HG03439 (cell line): ENCODE results near the gene THOC2.
"Not testable (repeated sequence)": the region's sequence is repeated elsewhere in the genome, so short reads cannot be mapped to it uniquely, and the experiment has no call there.

Experiments
- ATAC-seq: cut with Tn5 transposase; IDR thresholded peaks from one replicate; pipeline ENCODE4 v1.9.1; 2021; ENCODE audit warnings: mild to moderate bottlenecking, moderate library complexity; ENCODE audit not compliant: unreplicated experiment

Gene THOC2

DNA sequence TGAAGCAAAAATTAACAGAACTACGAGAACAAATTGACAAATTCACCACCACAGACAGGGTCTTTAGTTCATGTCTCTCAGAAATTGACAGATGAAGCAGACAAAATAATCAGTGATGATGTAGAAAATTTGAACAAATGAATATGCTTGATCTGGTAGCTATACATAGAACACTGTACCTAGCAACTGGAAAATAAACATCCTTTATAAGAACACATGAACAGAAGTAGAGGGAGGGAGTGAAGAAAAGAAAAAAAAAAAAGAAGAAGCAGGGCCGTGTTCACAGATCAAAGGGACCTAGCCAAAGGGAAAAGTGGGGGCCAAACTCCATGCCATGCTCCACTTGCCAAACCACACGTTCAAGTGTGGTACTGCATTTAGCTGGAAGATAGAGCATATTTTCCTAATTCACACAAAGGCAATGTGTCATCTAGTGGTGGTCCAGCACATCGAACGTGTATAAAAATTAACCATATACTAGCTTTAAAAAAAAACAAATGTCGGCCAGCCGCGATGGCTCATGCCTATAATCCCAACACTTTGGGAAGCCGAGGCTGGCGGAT lies 5.6 kb upstream of the THOC2 start:
- no peak for ATAC-seq

DNA sequence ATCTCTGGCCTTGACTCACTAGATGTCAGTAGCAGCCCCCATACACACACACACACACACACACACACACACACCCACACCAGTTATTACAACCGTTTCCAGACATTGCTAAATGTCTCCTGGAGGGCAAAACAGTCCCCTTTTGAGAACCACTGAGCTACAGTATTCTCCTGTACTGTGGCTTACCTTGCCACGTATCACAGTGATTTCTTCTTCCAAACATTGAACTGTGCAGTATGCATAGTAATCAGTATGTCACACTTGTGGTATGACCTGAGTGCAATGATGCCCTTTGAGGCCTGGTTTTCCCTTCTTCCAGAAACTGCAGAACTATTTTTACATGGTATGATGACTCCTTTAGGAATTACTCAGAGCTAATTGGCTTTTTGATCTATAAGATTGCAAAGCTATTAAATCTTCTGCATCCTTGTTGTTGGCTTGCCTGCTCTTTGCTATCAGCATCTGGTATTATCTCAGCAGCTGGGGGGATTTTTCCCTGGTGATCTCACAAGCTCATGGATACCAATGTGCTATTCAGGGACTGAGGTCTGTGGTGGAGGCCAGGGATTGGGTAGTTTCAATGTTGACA lies 3.6 kb upstream of the THOC2 start:
- ATAC-seq = no peak

DNA sequence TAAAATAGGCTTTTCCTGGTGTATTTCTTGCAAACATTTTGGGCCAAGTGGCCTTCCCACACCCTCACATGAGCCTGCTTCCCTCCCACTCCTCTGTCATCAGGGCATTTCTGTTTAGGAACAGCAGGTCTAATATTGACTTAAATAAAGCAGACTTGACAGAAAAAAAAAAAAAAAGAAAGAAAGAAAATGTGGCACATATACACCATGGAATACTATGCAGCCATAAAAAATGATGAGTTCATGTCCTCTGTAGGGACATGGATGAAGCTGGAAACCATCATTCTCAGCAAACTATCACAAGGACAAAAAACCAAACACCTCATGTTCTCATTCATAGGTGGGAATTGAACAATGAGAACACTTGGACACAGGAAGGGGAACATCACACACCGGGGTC lies 2.3 kb upstream of the THOC2 start:
- not testable (repeated sequence) for ATAC-seq

DNA sequence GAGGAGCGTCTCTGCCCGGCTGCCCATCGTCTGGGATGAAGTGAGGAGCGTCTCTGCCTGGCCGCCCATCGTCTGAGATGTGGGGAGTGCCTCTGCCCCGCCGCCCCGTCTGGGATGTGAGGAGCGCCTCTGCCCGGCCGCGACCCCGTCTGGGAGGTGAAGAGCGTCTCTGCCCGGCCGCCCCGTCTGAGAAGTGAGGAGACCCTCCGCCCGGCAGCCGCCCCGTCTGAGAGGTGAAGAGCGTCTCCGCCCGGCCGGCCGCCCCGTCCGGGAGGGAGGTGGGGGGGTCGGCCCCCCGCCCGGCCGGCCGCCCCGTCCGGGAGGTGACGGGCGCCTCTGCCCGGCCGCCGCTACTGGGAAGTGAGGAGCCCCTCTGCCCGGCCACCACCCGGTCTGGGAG lies 1.2 kb upstream of the THOC2 start:
- not testable (repeated sequence) for ATAC-seq

DNA sequence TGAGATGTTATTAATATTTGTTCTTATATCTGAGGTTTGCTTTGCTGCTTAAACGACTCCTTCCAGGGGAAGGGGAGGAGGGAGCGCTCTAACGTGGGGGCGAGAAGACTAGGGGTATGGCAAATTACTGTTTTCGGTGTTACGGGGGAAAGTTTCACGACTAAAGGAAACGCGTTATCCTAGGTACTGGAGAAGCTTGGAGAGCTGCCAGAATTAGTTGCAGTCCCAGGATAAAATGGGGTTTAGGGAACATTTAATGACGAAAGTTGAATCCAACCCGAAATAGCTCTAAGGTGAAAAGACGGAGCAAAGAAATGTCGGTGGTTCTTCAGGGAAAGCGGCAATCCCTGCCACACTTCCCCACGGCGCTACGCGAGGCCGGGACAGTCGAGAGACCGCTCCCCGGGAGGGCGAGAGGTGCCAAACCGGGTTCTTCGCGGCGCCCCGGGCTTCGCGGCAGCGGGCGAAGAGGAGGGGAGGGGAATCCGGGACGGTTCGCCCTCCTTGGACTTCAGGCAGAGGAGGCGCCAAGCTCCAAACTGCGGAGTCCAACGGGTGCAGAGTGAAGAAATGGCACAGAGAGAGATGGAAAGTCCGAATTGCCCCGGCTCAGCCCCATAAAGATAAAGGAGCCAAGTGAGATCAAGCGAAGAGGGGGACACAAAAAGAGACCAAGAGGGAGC lies 724 bp downstream of the THOC2 start:
- ATAC-seq = peak; percentile 27

DNA sequence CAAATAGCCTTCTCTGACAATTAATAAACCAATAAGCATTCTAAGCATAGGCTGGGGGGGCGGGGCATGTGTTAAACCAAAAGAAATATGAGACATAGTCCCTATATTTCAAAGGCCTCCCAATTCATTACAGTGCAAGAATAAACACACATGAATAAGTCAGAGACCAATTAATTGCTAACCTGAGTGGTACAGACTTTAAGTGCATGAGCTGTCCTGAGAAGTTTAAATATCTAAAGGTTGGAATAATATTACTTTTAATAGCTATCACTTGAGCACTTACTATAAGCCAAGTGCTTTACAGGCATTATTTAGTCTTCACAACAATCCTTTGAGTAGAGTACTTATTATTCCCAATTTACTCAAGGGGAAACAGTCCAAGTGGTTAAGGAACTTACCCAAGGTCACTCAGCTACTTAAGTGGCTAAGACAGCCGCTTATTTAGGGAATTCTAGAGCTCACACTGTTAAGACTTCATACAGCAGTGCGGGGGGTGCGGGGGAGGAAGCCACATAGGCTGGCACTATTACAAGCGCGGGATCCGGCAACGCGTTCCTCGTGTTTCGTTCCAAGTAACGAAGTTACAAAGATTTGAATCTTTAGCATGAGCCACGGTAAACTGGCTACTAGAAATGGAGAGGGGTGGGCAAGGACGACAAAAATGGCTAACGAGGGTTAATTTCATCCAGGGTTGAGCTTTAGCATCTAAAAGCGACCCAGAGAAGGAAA lies 1.4 kb downstream of the THOC2 start:
- no peak for ATAC-seq

DNA sequence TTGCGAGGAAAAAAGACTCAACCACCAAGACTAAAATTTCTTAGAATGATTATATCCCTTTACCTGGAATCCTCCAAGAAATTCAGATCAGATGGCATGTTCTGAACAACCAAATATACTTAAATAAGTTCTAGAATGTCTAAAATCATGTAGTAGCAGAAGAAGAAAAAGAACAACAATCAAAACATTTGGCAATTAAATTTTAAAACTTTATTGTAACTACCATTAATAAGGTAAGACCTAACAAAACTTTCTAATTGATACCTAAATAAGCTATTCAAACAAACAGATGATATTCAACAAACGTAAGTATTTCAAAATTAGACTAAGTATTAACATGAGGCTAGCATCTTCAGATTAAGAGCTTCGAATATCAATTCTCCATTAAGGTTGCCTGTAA lies 4.3 kb downstream of the THOC2 start:
- ATAC-seq = no peak

DNA sequence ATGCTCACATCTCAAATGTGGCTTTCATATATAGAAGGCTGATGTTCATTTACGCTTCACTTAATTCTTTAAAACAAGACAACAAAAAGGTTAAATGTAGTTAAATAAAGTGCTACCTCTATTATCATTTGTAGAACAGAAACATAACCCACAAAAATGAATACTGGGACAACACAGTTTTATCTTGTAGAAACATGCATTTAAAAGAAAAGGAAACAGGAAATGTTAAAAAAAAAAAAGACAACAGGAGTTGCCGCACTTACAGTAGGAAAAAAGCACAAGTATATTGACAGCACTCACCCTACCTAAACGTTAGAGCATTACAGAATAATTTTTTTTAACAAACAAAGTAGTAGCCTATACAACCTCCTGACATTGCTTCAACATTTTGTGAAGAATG lies 4.8 kb downstream of the THOC2 start:
- no peak for ATAC-seq

DNA sequence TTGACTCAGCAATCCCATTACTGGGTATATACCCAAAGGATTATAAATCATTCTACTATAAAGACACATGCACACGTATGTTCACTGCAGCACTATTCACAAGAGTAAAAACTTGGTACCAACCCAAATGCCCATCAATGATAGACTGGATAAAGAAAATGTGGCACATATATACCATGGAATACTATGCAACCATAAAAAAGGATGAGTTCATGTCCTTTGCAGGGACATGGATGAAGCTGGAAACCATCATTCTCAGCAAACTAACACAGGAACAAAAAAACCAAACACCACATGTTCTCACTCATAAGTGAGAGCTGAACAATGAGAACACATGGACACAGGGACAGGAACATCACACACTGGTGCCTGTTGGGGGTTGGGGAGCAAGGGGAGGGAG lies 10.7 kb downstream of the THOC2 start:
- ATAC-seq = not testable (repeated sequence)

DNA sequence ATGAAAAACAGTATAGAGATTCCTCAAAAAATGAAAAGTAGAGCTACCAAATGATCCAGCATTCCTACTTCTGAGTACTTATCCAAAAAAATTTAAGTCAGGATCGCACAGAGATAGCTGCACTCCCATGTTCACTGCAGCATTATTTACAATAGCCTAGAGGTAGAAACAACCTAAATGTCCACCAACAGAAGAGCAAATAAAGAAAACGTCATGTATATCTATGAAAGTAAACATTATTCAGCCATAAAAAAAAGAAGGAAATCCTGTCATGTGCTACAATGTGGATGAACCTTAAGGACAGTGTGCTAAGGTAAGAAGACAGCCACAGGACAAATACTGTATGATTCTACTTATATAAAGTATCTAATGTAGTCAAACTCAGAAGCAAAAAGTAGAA lies 12.4 kb downstream of the THOC2 start:
- no peak for ATAC-seq

DNA sequence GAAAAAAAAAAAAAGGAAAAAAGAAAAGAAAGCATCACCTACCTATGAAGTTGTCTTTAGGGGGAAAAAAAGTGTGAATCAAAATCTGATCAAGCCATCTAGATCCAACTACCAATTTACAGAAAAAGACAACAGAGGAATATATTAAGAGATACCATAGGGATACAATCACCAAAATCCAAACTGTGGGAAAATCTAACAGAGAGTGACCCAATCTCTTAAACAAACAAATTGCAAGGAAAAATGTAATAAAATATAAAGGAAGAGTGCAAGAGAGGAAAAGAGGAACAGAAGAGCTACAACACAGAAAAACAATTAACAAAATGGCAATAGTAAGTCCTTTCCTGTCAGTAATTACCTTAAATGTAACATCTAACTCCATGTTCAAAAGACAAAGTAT lies 19.0 kb downstream of the THOC2 start:
- no peak for ATAC-seq

DNA sequence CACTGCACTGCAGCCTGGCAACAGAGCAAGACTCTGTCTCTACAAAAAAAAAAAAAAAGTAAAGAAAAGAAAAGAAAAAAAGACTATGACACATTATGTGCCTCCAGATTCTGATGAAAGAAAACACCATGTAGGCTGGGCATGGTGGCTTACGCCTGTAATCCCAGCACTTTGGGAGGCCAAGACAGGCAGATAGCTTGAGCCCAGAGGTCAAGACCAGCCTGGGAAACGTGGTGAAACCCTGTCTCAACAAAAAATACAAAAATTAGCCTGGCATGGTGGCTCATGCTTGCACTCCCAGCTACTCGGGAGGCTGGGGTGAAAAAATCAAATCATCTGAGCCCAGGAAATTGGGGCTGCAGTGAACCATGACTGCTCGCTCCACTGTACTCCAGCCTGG lies 19.4 kb downstream of the THOC2 start:
- ATAC-seq = no peak

DNA sequence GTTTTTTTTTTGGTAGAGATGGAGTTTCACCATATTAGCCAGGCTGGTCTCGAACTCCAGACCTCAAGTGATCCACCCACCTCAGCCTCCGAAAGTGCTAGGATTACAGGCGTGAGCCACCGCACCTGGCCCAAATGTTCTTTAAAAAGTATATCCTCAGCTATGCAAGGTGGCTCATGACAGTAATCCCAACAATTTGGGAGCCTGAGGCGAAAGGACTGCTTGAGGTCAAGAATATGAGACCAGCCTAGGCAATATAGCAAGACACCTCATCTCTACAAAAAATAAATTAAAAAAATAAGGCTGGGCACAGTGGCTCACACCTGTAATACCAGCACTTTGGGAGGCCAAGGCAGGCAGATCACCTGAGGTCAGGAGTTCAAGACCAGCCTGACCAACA lies 21.7 kb downstream of the THOC2 start:
- ATAC-seq = not testable (repeated sequence)

DNA sequence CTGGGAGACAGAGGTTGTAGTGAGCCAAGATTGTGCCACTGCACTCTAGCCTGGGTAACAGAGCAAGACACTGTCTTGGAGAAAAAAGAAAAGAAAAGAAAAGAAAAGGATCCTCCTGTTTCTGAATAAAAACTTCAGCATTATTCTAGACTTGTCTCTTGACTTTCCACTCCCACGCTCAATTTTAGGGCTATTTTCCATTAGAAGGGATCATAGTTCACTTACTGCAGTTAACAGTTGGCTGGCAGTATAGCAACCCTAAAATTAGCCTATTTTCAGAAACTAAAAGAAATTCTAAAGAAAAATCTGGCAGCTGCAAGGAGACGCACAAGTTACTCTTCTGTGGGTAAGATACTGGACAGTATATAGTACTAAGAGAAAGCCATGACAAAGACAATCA lies 28.1 kb downstream of the THOC2 start:
- no peak for ATAC-seq

DNA sequence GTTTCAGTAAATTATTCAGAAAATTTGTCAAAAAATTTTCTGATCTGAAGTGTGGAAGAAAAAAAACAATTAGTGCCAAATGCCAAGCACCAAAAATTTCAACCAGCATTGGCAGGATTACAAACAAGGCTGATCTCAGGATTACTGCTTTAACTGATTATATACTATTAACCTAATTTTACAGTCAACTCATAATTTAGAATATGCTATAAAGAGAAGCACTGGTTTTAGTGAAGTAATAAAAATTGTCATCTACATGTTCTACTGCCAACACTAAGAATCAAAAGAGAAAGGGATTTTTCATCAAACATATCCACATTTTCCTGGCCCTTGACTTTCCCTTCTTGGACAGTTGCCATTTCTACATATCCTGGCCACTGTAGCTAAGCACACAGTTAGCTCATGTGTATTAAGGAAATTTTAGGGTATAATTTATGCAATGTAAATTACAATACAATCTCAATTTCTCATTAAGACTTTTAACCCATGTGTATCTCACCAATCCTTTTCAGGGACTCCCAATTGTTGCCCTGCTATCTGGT lies 33.8 kb downstream of the THOC2 start:
- ATAC-seq = no peak

DNA sequence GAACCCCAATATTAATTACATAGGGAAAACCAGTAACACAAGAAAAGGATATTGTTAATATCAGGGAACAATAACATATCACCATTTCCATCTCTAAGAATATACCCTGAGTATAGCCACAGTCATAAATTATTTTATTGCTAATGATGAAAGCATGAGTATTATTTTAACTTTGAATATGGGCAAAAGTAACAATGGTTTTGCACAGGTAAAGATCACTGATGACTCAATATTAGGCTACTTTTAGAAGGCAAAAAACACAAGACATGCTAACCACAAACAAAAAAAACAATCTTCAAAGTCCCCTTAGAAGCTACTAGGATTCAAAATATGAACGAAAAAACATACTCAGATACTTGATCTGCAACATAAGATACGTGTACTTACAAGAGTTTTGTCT lies 36.5 kb downstream of the THOC2 start:
- no peak for ATAC-seq

DNA sequence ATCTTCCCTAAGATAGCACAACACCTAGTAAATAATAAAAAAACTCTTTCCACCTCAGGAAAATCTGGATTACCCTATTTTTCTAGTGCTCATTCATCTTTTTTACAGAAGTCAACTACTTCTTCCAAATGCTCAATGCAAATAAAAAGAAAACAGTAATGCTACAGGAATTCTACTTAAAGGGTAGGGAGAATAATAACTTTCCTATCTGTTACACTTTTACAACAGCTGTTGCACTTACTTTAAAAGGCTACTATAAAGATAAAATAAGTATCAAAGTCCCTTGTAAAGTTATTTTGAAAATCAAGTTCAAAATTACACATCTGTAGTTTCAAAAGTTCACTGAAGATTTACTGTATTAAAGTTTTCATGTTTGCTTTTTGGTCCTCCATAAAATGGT lies 37.6 kb downstream of the THOC2 start:
- ATAC-seq = no peak

DNA sequence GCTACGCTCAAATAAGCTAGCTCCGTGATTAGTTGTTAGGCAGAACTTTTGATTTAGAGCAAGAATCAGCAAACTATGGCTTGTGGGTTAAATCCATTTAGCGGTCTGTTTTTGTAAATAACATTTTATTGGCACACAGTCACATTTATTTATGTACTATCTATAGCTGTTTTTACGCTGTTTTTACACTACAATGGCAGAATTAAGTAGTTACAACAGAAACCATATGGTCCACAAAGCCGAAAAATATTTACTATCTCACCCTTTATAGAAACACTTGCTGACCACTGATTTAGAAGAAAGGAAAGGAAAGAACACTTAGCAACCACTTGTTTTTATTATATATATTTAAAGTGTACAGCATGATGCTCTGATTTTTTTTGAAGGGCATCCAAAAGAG lies 41.1 kb downstream of the THOC2 start:
- ATAC-seq = no peak

DNA sequence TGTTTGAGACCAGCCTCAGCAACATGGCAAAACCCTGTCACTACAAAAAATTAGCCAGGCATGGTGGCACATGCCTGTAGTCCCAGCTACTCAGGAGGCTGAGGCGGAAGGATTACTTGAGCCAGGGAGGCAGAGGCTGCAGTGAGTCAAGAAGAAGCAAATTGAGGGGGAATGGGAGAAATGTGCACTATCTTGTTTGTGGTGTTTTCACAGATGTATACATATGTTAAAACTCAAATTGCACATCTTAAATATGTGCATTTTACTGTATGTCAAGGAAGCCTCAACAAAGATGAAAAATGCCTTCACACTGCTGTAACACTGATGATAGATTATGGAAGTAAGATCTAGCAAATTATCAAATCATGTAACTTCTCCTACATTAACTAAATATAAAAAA lies 44.3 kb downstream of the THOC2 start:
- no peak for ATAC-seq

DNA sequence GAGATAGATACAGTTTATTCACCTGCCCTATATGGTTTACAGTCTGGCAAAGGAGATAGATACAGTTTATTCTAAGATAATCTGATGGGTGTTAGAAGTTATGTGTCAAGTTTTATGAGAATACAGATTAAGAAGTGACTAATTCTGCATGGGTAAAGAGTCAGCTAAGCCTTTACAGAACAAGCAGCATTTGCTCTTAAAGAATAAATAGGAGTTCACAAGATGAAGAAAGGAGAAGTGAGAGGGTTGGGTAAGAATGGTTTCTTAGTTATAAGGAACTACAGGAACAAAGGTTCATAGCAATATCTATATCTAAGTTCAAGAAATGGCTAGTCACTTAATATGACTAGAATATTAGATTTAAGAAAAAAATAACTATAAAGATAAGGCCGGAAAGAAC lies 47.6 kb downstream of the THOC2 start:
- no peak for ATAC-seq

DNA sequence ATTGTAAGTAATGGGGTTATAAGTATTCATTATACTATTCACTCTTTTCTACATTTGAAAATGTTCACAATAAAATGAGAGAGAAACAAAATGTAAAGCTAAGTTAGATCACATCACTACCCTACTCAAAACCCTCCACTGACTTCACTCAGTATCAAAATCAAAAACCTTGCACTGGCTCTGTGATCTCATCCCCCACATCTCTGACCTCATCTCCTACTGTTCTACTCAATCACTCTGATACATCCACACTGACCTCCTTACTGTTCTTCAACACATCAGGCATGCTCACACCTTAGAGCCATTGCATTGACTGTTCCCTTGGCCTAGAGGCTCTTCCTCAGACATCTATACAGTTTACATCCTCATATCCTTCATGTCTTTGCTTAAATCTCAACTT lies 50.7 kb downstream of the THOC2 start:
- no peak for ATAC-seq
